GM12878 (cell line): ENCODE measurements around the gene KLHDC10. TPM values are rescaled to one million over a fixed set of nuclear protein-coding genes. Genes with fewer than 3 reads are reported as not detected.

Experiments
- ATAC-seq: fragments of 200-7000 bp; cut with Tn5 transposase; 3 replicates; pipeline ENCODE4 v1.9.1; 2020; ENCODE audit warnings: mild to moderate bottlenecking, moderate library complexity
- BruUV-seq: library from RNA; stranded (reverse); fragments of 400-500 nt; replicated peaks from 2 replicates; lab custom pipeline; 2021; lab: Mats Ljungman, UMichigan
- CTCF ChIA-PET: fragments of 300-600 bp; sonication (Branson Sonifier 250); formaldehyde crosslinking; extraction: SDS; loops from one replicate; lab custom pipeline; 2021; ENCODE audit warnings: inconsistent platforms; lab: Yijun Ruan, JAX
- POLR2A ChIA-PET: fragments of 350-600 bp; formaldehyde crosslinking; extraction: SDS; loops from one replicate; lab custom pipeline; 2021; ENCODE audit warnings: inconsistent platforms; lab: Charles Lee
- RAD21 ChIA-PET: fragments of 300-600 bp; sonication (Branson Sonifier 250); formaldehyde crosslinking; loops from one replicate; lab custom pipeline; 2023; ENCODE audit warnings: antibody characterized with exemption; ENCODE audit not compliant: unreplicated experiment; lab: Charles Lee
- SMC1A ChIA-PET: fragments of 300-600 bp; sonication (Branson Sonifier 250); formaldehyde crosslinking; loops from one replicate; lab custom pipeline; 2023; ENCODE audit not compliant: unreplicated experiment, uncharacterized antibody; lab: Charles Lee
- DNase-seq: peaks from one replicate; pipeline ENCODE4 v3.0.0-alpha.2; 2011; ENCODE audit warnings: low read depth, low spot score
- FAIRE-seq: peaks from 3 replicates; lab custom pipeline; 2011; peaks lifted over from hg19 to GRCh38; lab: Jason Lieb, UNC
- H2AFZ ChIP-seq: 2 replicates; pipeline ENCODE4 v1.6.0; 2011; ENCODE audit warnings: low read depth, low read length, control low read depth; ENCODE audit not compliant: control insufficient read depth
- H3K27ac ChIP-seq: 2 replicates; pipeline ENCODE4 v1.5.1; 2011; ENCODE audit warnings: control low read depth; ENCODE audit not compliant: control insufficient read depth, insufficient read depth
- H3K27me3 ChIP-seq, 2 experiments: replicated peaks in 1 of 2; 2 replicates each; pipeline versions ENCODE4 v1.6.0 to v1.6.1; 2011; ENCODE audit warnings: low read length in 1 of 2; ENCODE audit not compliant: control insufficient read depth in 2 of 2, insufficient read depth in 2 of 2
- H3K36me3 ChIP-seq, 2 experiments: 2 replicates each; pipeline ENCODE4 v1.5.1; 2011; ENCODE audit warnings: low read length in 1 of 2; ENCODE audit not compliant: control insufficient read depth in 2 of 2, insufficient read depth in 2 of 2
- H3K4me1 ChIP-seq: 2 replicates; pipeline ENCODE4 v1.6.1; 2011; ENCODE audit warnings: mild to moderate bottlenecking, low read length, moderate library complexity, mixed read lengths; ENCODE audit not compliant: control insufficient read depth, insufficient read depth
- H3K4me2 ChIP-seq: 2 replicates; pipeline ENCODE4 v1.6.0; 2011; ENCODE audit warnings: control low read depth; ENCODE audit not compliant: control insufficient read depth, insufficient read depth
- H3K4me3 ChIP-seq: fragments of 200-600 bp; sonication (generic); 2 replicates; pipeline ENCODE4 v1.5.1; 2016
- H3K79me2 ChIP-seq: 2 replicates; pipeline ENCODE4 v1.6.0; 2011; ENCODE audit warnings: low read length; ENCODE audit not compliant: control insufficient read depth, insufficient read depth
- H3K9ac ChIP-seq: 2 replicates; pipeline ENCODE4 v1.8.0; 2011; ENCODE audit warnings: low read length, control low read depth, mixed read lengths; ENCODE audit not compliant: control insufficient read depth, insufficient read depth
- H3K9me3 ChIP-seq: replicated peaks from 3 replicates; pipeline ENCODE4 v1.5.1; 2011; ENCODE audit warnings: mild to moderate bottlenecking, low read length; ENCODE audit not compliant: control insufficient read depth, insufficient read depth
- H4K20me1 ChIP-seq: 2 replicates; pipeline ENCODE4 v1.6.0; 2011; ENCODE audit not compliant: control insufficient read depth, insufficient read depth
- BCLAF1 ChIP-seq: fragments of 450-650 bp; IDR thresholded peaks from 2 replicates; pipeline ENCODE4 v1.6.1; 2017; ENCODE audit warnings: antibody characterized with exemption, mild to moderate bottlenecking, moderate library complexity
- CBX3 ChIP-seq: fragments of 200-600 bp; sonication (generic); IDR thresholded peaks from 2 replicates; pipeline ENCODE4 v1.6.1; 2016; ENCODE audit warnings: low read depth, borderline replicate concordance
- CHD1 ChIP-seq: IDR thresholded peaks from 2 replicates; pipeline ENCODE4 v1.6.1; 2012; ENCODE audit warnings: low read depth, low read length, improper control_type of control experiment
- EED ChIP-seq: sonication (generic); IDR thresholded peaks from 2 replicates; pipeline ENCODE4 v1.6.1; 2016; ENCODE audit warnings: antibody characterized with exemption, low read depth
- EZH2 ChIP-seq: IDR thresholded peaks from 2 replicates; pipeline ENCODE4 v1.6.1; 2012; ENCODE audit warnings: low read depth, mild to moderate bottlenecking, control low read depth, inconsistent platforms, low read length, borderline replicate concordance; ENCODE audit not compliant: control insufficient read depth
- FOS ChIP-seq: IDR thresholded peaks from 3 replicates; pipeline ENCODE4 v1.6.1; 2011; ENCODE audit warnings: borderline replicate concordance; ENCODE audit not compliant: insufficient read length; ENCODE audit errors: extremely low read depth
- GATAD2B ChIP-seq: fragments of 450-650 bp; conservative IDR thresholded peaks from 2 replicates; pipeline ENCODE4 v1.6.1; 2017; ENCODE audit warnings: low read depth, mild to moderate bottlenecking, moderate library complexity
- IKZF1 ChIP-seq: fragments of 450-650 bp; conservative IDR thresholded peaks from 2 replicates; pipeline ENCODE4 v1.6.1; 2017; ENCODE audit warnings: antibody characterized with exemption, mild to moderate bottlenecking
- IRF4 ChIP-seq: IDR thresholded peaks from 2 replicates; pipeline ENCODE4 v1.6.1; 2011; ENCODE audit warnings: low read depth, low read length
- IRF5 ChIP-seq: fragments of 450-650 bp; IDR thresholded peaks from 2 replicates; pipeline ENCODE4 v1.6.1; 2017; ENCODE audit warnings: borderline replicate concordance
- MYB ChIP-seq: fragments of 150-350 bp; IDR thresholded peaks from 2 replicates; pipeline ENCODE4 v1.6.1; 2014; ENCODE audit warnings: mild to moderate bottlenecking, low read depth, low read length, borderline replicate concordance
- NR2C2 ChIP-seq: IDR thresholded peaks from 2 replicates; pipeline ENCODE4 v1.6.1; 2011; ENCODE audit warnings: borderline replicate concordance, low read depth; ENCODE audit not compliant: control insufficient read depth, insufficient read length
- SIX5 ChIP-seq: IDR thresholded peaks from 2 replicates; pipeline ENCODE4 v1.6.1; 2011; ENCODE audit warnings: mild to moderate bottlenecking, low read depth, low read length, moderate library complexity; ENCODE audit not compliant: severe bottlenecking
- YY1 ChIP-seq: IDR thresholded peaks from 2 replicates; pipeline ENCODE4 v1.6.1; 2011; ENCODE audit warnings: low read depth, mild to moderate bottlenecking, low read length
- ZBTB33 ChIP-seq: fragments of 450-650 bp; IDR thresholded peaks from 2 replicates; pipeline ENCODE4 v1.6.1; 2017; ENCODE audit warnings: mild to moderate bottlenecking
- ZNF217 ChIP-seq: fragments of 450-650 bp; IDR thresholded peaks from 2 replicates; pipeline ENCODE4 v1.6.1; 2017; ENCODE audit warnings: antibody characterized with exemption, mild to moderate bottlenecking
- ZNF24 ChIP-seq: fragments of 450-650 bp; IDR thresholded peaks from 2 replicates; pipeline ENCODE4 v1.6.1; 2017; ENCODE audit warnings: antibody characterized with exemption, mild to moderate bottlenecking
- ZNF274 ChIP-seq: IDR thresholded peaks from one replicate; pipeline ENCODE4 v1.8.0; 2011; ENCODE audit not compliant: insufficient read length, insufficient read depth
- WGBS: methylation state at CpG from one replicate; pipeline ENCODE4 v1.1.6; 2016; ENCODE audit warnings: low lambda C conversion rate; ENCODE audit not compliant: insufficient replicate concordance, insufficient coverage; ENCODE audit errors: missing lambda C conversion rate; 5-methylcytosine and 5-hydroxymethylcytosine counted together
- in situ Hi-C: fragments of 300-500 bp; cut with MboI; formaldehyde crosslinking; loops from 9 replicates; pipeline ENCODE4 v1.14.3; 2018; ENCODE audit warnings: mixed read lengths
- intact Hi-C: fragments of 100-400 bp; cut with micrococcal nuclease; formaldehyde crosslinking; loops from one replicate; pipeline ENCODE4 v1.14.2; 2022; ENCODE audit not compliant: unreplicated experiment
- polyA plus RNA-seq, 11 experiments: library from polyadenylated mRNA; depleted of rRNA in 4 of 11; unstranded in 6 of 11; stranded (reverse) in 5 of 11; fragments of >200 nt; fragmentation: Nextera tagmentation in 4 of 11; fragmentation: Illumina TruSeq in 1 of 11; extraction: Ambion mirVana in 4 of 11; extraction: Trizol in 1 of 11; gene quantifications; 1 replicate in 1 of 11; 2 replicates in 10 of 11; pipeline versions ENCODE4 v1.2.1 to v1.2.3, GENCODE V29; 2011 to 2016; ENCODE audit warnings: inconsistent platforms in 2 of 11, missing spikeins in 2 of 11, low read depth in 1 of 11
- total RNA-seq, 4 experiments: library from RNA; depleted of rRNA in 3 of 4; stranded (reverse); fragments of >200 nt in 3 of 4; fragmentation: Illumina TruSeq in 1 of 4; extraction: Trizol in 1 of 4; gene quantifications; 2 replicates each; pipeline versions ENCODE4 v1.2.1 to v1.2.3, GENCODE V29; 2013 to 2021

Gene KLHDC10
- total and polyA plus RNA-seq, 10 of the 15 experiments (the other 5 are each of a cell fraction or from before 2014, with no cell fraction given) = 2.9 to 20.6 (median 9.4) TPM

GRCh38 chr7:130149281-130150139 lies 79.2 kb downstream of the KLHDC10 start:
- Histone ChIP-seq H3K9me3 (peaks cover 5% of the 10 kb centered on the region), H3K4me1 (peaks cover 32% of the 10 kb centered on the region), H2AFZ (peak overlapping the region; percentile 87), H3K4me2 (peak overlapping the region; percentile 58; the same call in 1 of the 2 replicates), H4K20me1 (no peaks in the 10 kb centered on the region), H3K79me2 (no peaks in the 10 kb centered on the region), H3K27me3 (no peaks in the 10 kb centered on the region), H3K27ac (no peak overlapping the region), H3K4me3 (0 out of 2 replicates have a peak overlapping the region, but pooled peaks have one; percentile 9), H3K36me3 (no peaks in the 10 kb centered on the region), H3K9ac (no peak overlapping the region)
- in situ Hi-C loops (no loop called here), intact Hi-C loops (no loop called here)
- ChIA-PET POLR2A (no interaction called here), SMC1A (interaction anchor here (1.2 to 1.6 kb wide), 2 partner anchors 42 to 79 kb away, joined by 3 read pairs; partner anchors contain the start of gene KLHDC10), RAD21 (no interaction called here), CTCF (interaction anchor here (1.5 kb wide), 1 partner anchor 15 kb away, joined by 3 read pairs; no protein-coding TSS in a partner anchor)
- no peak for DNase-seq
- FAIRE-seq = no peak
- no TSS peak for BruUV-seq
- ATAC-seq = peak; percentile 49
- WGBS = 24% methylated on average over 20 of the region's 20 CpGs
- no peak for TF ChIP-seq NR2C2
- TF ChIP-seq FOS = no peak
- TF ChIP-seq CBX3 = no peak
- no peak for TF ChIP-seq EZH2
- TF ChIP-seq ZNF274 = no peak
- 0 out of 2 replicates have a peak, but pooled peaks have one; percentile 25 for TF ChIP-seq IKZF1
- TF ChIP-seq ZNF217 = no peak
- TF ChIP-seq MYB = no peak
- no peak for TF ChIP-seq SIX5
- TF ChIP-seq ZBTB33 = no peak
- TF ChIP-seq YY1 = peak; percentile 30; the same call in 1 of the 2 replicates
- no peak for TF ChIP-seq IRF4
- no peak for TF ChIP-seq BCLAF1
- no peak for TF ChIP-seq GATAD2B
- no peak for TF ChIP-seq CHD1
- peak; percentile 15; the same call in 1 of the 2 replicates for TF ChIP-seq EED
- TF ChIP-seq ZNF24 = no peak
- TF ChIP-seq IRF5 = no peak
